HG02759 (cell line): Measurements from ENCODE around the gene PRKCE.

Experiments used
- ATAC-seq: cut with Tn5 transposase; IDR thresholded peaks from one replicate; pipeline ENCODE4 v1.9.1; 2021; ENCODE audit warnings: mild to moderate bottlenecking, moderate library complexity; ENCODE audit not compliant: unreplicated experiment

The PRKCE gene

DNA sequence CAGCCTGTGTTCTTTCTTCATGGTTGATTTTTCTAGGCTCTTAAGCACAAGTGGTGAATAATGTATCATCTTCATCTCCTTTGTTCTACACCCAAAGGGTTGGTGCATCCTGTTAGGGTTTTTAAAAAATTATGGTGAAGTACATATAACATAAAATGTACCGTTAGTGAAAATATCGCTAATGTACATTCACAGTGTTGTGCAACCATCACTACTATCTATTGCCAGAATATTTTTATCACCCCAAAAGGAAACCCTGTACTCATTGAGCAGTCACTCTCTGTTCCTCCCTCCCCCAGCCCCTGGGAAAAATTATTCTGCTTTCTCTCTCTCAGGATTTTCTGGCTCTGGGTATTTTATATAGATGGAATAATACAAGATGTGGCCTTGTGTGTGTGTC lies 98.5 kb downstream of the PRKCE start:
- ATAC-seq: no peak

DNA sequence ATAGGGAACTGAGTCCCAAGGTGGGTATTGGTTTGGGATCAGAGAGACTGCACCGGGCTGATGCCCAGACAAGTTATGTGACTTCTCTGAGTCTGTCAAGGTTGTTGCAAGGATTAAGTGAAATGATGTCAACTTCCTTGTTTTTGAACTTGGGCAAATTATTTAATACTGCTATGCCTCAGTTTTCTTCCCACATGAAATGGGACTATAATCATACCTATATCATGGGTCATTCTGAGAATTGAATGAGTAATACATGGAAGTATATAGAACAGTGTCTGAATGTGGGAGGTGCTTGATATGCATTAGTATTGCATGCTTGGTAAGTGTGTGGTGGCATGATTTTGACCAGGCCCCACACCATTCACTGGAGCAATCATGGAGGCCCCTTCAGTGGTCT lies 99.0 kb downstream of the PRKCE start:
- no peak for ATAC-seq

GRCh38 chr2:45753381-45753780 lies 101.9 kb downstream of the PRKCE start:
- no peak for ATAC-seq

- ATAC-seq: no peak
These were observed 102.9 kb downstream of the PRKCE start for GRCh38 chr2:45754131-45755010.

GRCh38 chr2:45755585-45756335 lies 104.3 kb downstream of the PRKCE start:
- no peak for ATAC-seq

DNA sequence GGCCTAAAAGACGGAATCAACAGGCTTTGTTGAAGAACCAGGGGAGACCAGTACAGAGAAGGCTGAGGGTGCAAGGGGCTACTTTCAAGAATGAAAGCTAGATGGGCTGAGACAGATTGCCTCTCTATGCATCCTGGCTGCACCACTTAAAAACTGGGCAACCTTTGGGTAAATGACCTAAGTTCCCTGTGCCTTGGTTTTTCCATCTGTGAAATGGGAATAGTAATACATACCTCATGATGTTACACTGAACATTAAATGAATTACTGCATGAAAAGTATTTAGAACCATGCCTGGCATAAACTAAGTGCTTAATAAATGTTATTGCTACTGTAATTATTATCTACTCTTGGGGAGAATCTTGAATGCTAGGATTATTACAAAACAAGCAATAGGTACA lies 106.5 kb downstream of the PRKCE start:
- no peak for ATAC-seq

DNA sequence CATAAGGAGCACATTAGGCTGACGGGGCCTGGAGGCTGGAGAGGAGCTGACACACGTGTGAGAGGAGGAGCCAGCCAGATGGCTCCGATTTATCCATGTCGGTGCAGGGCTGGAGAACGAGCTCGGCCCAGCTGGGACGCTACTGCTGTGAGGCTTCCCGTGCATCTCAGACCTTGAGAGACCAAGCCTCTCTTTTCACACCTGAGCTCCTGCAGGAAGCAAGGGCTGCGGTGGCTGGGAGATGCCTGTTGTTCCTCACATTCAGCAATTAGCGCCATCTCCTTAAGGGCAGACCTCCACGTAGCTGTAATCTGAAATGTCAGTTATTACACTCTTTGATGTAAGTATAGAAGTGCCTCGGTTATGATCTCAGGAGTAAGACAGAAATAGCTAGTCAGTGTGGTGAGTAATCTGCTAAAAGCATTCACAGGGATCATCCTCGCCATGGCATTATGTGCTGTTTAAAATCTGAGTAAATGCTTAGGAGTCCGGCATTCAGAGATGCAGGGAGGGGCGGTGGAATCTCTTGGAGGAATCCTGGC lies 107.9 kb downstream of the PRKCE start:
- ATAC-seq: no peak

- no peak for ATAC-seq
These were observed 110.2 kb downstream of the PRKCE start for GRCh38 chr2:45761635-45762034.

- no peak for ATAC-seq
These were observed 111.8 kb downstream of the PRKCE start for GRCh38 chr2:45763255-45763654.

DNA sequence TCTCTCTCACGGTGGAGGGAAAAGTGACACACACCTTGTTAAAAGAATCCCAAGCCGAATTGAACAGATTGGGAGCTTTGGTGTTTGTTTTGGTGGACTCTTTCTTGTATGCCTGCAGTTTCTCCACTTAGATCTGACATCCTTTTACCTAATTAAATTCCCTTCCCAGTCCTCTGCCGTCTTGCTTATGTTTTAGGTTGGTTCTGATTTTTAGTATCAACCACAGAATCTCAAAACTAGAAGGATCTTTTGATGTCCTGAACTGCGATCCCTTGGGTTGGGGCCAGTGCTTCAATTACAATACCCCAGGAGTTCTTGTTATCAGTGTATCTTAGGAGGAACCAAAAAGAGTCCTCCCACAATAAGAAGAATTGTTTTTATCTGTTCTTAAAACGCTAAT lies 112.3 kb downstream of the PRKCE start:
- no peak for ATAC-seq

DNA sequence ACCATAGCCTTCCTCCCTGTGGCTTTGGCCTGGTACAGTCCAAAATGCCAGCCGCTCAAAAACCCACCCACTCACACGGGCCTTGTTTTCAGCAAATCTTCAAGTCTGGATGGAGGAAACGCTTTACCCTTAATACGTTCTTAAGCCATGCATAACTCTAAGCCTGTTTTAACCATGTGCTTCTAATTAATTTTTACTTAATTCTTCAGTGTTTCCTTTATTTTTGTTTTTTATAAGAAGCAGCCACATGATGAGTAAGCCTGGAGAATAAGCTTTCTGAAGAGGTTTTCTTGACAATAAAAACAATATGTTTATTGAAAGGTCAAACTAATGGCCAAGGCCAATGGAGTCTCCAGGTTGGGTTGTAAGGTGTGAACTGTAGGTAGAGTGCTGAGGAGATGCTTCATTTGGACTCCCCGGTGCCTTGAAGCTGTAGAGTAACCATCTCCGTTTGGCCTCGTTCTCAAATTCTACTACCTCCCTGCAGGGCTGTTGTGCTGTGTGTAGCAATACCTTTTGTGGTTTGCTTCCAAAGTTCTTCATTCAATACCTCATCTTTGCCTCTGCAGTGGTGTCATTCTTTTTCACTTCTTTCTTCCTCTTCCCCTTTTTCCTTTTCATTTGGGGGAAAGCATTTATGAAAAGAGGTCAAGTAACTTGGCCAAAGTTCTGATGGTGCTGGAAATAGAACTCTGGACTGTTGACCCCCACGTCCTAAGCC lies 113.7 kb downstream of the PRKCE start:
- no peak for ATAC-seq

GRCh38 chr2:45765728-45766254 lies 114.3 kb downstream of the PRKCE start:
- no peak for ATAC-seq

- ATAC-seq: no peak
These were observed 116.7 kb downstream of the PRKCE start for GRCh38 chr2:45768208-45768607.

DNA sequence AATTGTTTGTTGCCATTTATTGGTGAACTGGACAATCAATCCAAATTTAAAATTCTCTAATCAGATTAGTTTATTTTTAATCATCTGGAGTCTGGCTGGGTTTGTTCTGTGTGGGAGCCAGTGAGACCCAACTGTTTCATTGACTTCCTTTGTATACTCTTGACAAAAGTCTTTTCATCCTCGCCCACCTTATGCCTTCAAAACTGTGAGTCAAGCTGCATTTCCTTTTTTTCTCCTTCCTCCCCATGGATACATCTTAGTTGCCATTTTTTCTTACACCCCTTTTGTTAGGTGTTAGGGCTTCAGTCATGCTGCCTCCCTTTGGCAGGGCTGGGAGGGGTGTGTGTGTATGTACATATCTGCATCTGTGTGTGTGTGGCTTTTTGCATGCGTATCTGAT lies 117.6 kb downstream of the PRKCE start:
- no peak for ATAC-seq

DNA sequence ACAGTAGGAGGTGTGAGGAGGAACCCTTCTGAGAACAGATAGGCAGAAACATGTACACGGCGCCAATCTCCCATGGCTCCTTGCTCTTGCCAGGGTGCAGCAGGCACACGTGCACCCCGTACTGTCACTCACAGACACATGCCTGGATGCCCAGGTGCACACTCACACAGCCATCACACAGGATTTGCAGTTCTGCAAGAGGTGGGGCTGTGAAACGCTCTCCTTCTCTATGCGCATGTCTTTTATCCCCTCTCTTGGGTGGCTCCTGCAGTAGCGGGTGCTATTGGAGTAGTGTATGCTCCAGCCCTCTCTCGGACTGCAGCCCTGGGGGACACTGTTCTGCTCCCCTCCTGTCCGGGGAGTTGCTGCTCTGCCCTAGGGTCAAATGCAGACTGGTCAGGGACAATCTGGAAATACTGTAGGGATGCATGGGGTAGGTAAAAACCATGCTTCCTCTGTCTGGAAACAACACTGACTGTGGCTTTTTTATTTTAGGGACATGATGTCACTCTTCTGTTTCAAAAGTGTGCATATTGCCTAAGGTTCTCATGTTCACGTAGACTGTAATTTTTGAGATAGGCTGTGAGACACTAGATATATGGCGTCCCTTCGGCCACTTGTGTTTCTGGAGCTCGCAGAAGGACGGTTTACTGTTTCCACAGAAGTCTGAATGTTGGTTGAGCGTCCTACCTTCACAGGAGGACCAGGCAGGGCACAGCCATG lies 118.5 kb downstream of the PRKCE start:
- no peak for ATAC-seq

GRCh38 chr2:45770811-45771210 lies 119.3 kb downstream of the PRKCE start:
- no peak for ATAC-seq

GRCh38 chr2:45771261-45771660 lies 119.8 kb downstream of the PRKCE start:
- ATAC-seq: no peak

DNA sequence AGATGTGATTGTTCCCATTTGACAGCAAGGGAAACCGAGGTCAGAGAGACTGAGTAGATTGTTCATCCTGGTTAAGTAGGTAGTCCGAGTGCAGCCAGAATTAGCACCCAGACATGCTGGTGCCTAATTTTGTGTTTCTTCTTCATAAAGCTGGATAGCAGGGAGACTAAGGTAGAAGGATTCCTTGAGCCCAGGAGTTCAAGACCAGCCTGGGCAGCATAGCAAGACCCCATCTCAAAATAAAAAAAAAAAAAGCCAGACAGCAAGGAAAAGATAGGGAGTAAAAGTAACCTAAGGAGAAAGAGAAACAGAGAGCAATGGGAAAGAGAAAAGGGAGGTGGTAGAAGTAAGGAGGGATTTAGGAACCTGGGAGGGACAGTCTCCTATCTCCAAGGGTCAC lies 120.6 kb downstream of the PRKCE start:
- no peak for ATAC-seq

DNA sequence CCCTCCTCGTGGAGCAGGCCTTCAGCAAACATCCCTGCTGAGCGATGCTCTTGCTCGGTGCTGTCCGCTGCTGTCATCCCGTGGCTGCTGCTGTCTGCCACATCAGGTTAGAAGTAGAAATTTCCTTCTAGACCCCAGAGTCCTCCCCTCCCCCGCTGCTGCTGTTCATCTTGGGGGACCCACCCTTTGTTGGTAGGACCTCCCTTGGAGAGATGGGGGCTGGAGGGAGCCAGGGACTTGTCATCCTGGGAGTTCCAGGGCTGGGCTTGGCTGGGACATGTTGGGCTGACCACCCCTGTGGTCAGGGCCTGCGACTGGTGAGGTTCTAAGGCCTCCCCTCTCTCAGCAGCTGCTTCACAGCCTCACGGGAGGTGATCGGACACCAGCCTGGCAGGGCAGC lies 122.4 kb downstream of the PRKCE start:
- ATAC-seq: no peak

DNA sequence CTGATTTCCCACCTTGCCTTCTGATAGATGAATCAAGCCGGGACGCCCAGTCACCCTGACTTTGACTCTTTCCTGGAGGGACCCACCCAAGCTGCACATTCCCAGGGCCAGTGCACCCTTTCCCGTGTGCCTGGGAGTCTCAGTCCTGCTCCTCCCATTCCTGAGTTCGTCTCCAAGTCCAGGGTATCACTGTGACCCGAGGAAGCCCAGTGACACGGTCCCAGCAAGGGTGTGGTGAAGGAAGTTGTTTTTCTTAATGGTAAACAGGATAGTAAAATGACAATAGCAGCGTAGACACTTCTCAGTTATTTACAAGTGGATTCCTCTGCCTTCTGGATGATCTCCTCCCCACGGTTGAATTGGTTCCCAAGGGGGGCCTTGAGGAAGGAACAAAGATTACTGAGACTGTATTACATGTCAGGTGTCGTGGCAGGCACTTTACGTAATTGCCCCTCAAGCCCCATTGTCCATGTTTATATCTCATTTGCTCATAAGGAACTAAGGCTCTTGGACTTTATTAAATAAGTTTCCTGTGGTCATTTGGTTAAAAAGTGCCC lies 123.3 kb downstream of the PRKCE start:
- no peak for ATAC-seq
